Large intestine (tissue), 3 donors: ENCODE results near the gene FTL. TPM values are rescaled to one million over a fixed set of nuclear protein-coding genes. Genes with fewer than 3 reads are reported as not detected.

Source experiments
- DNase-seq, 2 donors: peaks; one replicate each; pipeline versions ENCODE4 v3.0.0 to v3.0.0-alpha.2; 2013
- H3K27ac ChIP-seq: one replicate; pipeline ENCODE4 v1.5.1; 2013; ENCODE audit warnings: low read length
- H3K27me3 ChIP-seq: 2 replicates; pipeline ENCODE4 v1.6.1; 2013; ENCODE audit warnings: low read length; ENCODE audit not compliant: control insufficient read depth, insufficient read depth
- H3K36me3 ChIP-seq: 2 replicates; pipeline ENCODE4 v1.6.1; 2013; ENCODE audit warnings: low read length; ENCODE audit not compliant: control insufficient read depth, insufficient read depth
- H3K4me1 ChIP-seq: one replicate; pipeline ENCODE4 v1.6.1; 2013; ENCODE audit warnings: low read length; ENCODE audit not compliant: control insufficient read depth, insufficient read depth
- H3K4me3 ChIP-seq: one replicate; pipeline ENCODE4 v1.5.1; 2013; ENCODE audit warnings: low read length
- H3K9me3 ChIP-seq: one replicate; pipeline ENCODE4 v1.6.1; 2013; ENCODE audit warnings: mild to moderate bottlenecking, low read depth, low read length, moderate library complexity; ENCODE audit not compliant: control insufficient read depth
- WGBS: methylation state at CpG from one replicate; pipeline ENCODE4 v1.1.5; 2013; ENCODE audit warnings: low lambda C conversion rate; ENCODE audit not compliant: insufficient coverage; 5-methylcytosine and 5-hydroxymethylcytosine counted together
- polyA plus RNA-seq: library from polyadenylated mRNA; unstranded; fragments of 120-200 nt; gene quantifications from one replicate; pipeline ENCODE4 v1.2.1, GENCODE V29; 2013

The FTL gene
- polyA plus RNA-seq, 1 donor: 6,937 TPM

- WGBS: no CpG with 5 or more reads among the region's 22 CpGs
- no peaks in the 10 kb centered on the region for H3K9me3 ChIP-seq
- H3K4me3 ChIP-seq: no peak overlapping the region
- H3K4me1 ChIP-seq: no peaks in the 10 kb centered on the region
- no peak for DNase-seq
- no peak overlapping the region for H3K27ac ChIP-seq
- no peaks in the 10 kb centered on the region for H3K27me3 ChIP-seq
- peaks cover 70% of the 10 kb centered on the region for H3K36me3 ChIP-seq
Observed at GRCh38 chr19:49006905-49007304, 41.8 kb downstream of the FTL start.

- Histone ChIP-seq H3K27me3 (no peaks in the 10 kb centered on the region), H3K36me3 (peaks cover 67% of the 10 kb centered on the region), H3K4me3 (no peak overlapping the region), H3K27ac (no peak overlapping the region), H3K4me1 (no peaks in the 10 kb centered on the region), H3K9me3 (no peaks in the 10 kb centered on the region)
- no peak for DNase-seq
- WGBS: no CpG with 5 or more reads among the region's 18 CpGs
Observed at GRCh38 chr19:49009828-49010227, 44.7 kb downstream of the FTL start.

GRCh38 chr19:49010453-49010852 lies 45.3 kb downstream of the FTL start:
- H3K36me3 ChIP-seq: peaks cover 68% of the 10 kb centered on the region
- H3K27ac ChIP-seq: no peak overlapping the region
- WGBS: 74% methylated on average over 4 of the region's 18 CpGs
- H3K4me3 ChIP-seq: no peak overlapping the region
- H3K9me3 ChIP-seq: no peaks in the 10 kb centered on the region
- DNase-seq: no peak
- no peaks in the 10 kb centered on the region for H3K27me3 ChIP-seq
- no peaks in the 10 kb centered on the region for H3K4me1 ChIP-seq

GRCh38 chr19:49011194-49011593 lies 46.1 kb downstream of the FTL start:
- DNase-seq: no peak
- Histone ChIP-seq H3K27me3 (no peaks in the 10 kb centered on the region), H3K36me3 (peaks cover 70% of the 10 kb centered on the region), H3K4me1 (no peaks in the 10 kb centered on the region), H3K9me3 (no peaks in the 10 kb centered on the region), H3K27ac (no peak overlapping the region), H3K4me3 (no peak overlapping the region)
- WGBS: no CpG with 5 or more reads among the region's 17 CpGs

GRCh38 chr19:49014123-49014869 lies 49.2 kb downstream of the FTL start:
- WGBS: no CpG with 5 or more reads among the region's 32 CpGs

GRCh38 chr19:49014870-49015255 lies 49.8 kb downstream of the FTL start:
- no CpG with 5 or more reads among the region's 18 CpGs for WGBS
- peaks cover 52% of the 10 kb centered on the region for H3K36me3 ChIP-seq
- H3K4me3 ChIP-seq: no peak overlapping the region
- H3K9me3 ChIP-seq: no peaks in the 10 kb centered on the region
- no peak overlapping the region for H3K27ac ChIP-seq
- peaks cover 18% of the 10 kb centered on the region for H3K27me3 ChIP-seq
- no peak for DNase-seq
- H3K4me1 ChIP-seq: peaks cover 15% of the 10 kb centered on the region

More at GRCh38 chr19:49014123-49014869, 49.2 kb downstream of the FTL start:
- H3K9me3 ChIP-seq: no peaks in the 10 kb centered on the region
- peaks cover 58% of the 10 kb centered on the region for H3K36me3 ChIP-seq
- H3K27ac ChIP-seq: no peak overlapping the region
- peaks cover 12% of the 10 kb centered on the region for H3K4me1 ChIP-seq
- no peak for DNase-seq
- H3K27me3 ChIP-seq: peaks cover 12% of the 10 kb centered on the region
- no peak overlapping the region for H3K4me3 ChIP-seq

- WGBS: no CpG with 5 or more reads among the region's 29 CpGs
- Histone ChIP-seq H3K4me1 (peaks cover 15% of the 10 kb centered on the region), H3K9me3 (no peaks in the 10 kb centered on the region), H3K4me3 (no peak overlapping the region), H3K36me3 (peaks cover 39% of the 10 kb centered on the region), H3K27me3 (peaks cover 32% of the 10 kb centered on the region), H3K27ac (no peak overlapping the region)
- DNase-seq: no peak
Observed at GRCh38 chr19:49016067-49016839, 51.1 kb downstream of the FTL start.

Other genes starting within 250 kb of the FTL start
- 4.1 TPM for gene MAMSTR, start 245.6 kb upstream of the FTL start, polyA plus RNA-seq
- 6.9 TPM for gene RASIP1, start 224.7 kb upstream of the FTL start, polyA plus RNA-seq
- 0.40 TPM for gene IZUMO1, start 218.4 kb upstream of the FTL start, polyA plus RNA-seq
- 1.3 TPM for gene FUT1, start 212.7 kb upstream of the FTL start, polyA plus RNA-seq
- gene FGF21, start 209.8 kb upstream of the FTL start, polyA plus RNA-seq: not detected
- gene BCAT2, start 154.3 kb upstream of the FTL start, polyA plus RNA-seq: 76.4 TPM
- gene HSD17B14, start 128.8 kb upstream of the FTL start, polyA plus RNA-seq: 78.1 TPM
- gene PLEKHA4, start 96.7 kb upstream of the FTL start, polyA plus RNA-seq: 14.5 TPM
- 80.5 TPM for gene PPP1R15A, start 92.9 kb upstream of the FTL start, polyA plus RNA-seq
- gene TULP2, start 66.6 kb upstream of the FTL start, polyA plus RNA-seq: 0.28 TPM
- gene NUCB1, start 65.0 kb upstream of the FTL start, polyA plus RNA-seq: 237 TPM
- gene DHDH, start 31.6 kb upstream of the FTL start, polyA plus RNA-seq: 5.2 TPM
- gene BAX, start 10.4 kb upstream of the FTL start, polyA plus RNA-seq: 129 TPM
- gene GYS1, start 28.0 kb downstream of the FTL start, polyA plus RNA-seq: 39.1 TPM
- gene RUVBL2, start 28.6 kb downstream of the FTL start, polyA plus RNA-seq: 65.0 TPM
- gene LHB, start 51.8 kb downstream of the FTL start, polyA plus RNA-seq: not detected
- gene CGB3, start 59.0 kb downstream of the FTL start, polyA plus RNA-seq: not detected
- not detected for gene CGB2, start 66.6 kb downstream of the FTL start, polyA plus RNA-seq
- not detected for gene CGB1, start 71.6 kb downstream of the FTL start, polyA plus RNA-seq
- not detected for gene CGB5, start 78.5 kb downstream of the FTL start, polyA plus RNA-seq
- not detected for gene CGB8, start 83.8 kb downstream of the FTL start, polyA plus RNA-seq
- 0.06 TPM for gene CGB7, start 92.4 kb downstream of the FTL start, polyA plus RNA-seq
- gene NTF4, start 99.5 kb downstream of the FTL start, polyA plus RNA-seq: 0.16 TPM
- gene KCNA7, start 107.4 kb downstream of the FTL start, polyA plus RNA-seq: 0.01 TPM
- gene SNRNP70, start 120.1 kb downstream of the FTL start, polyA plus RNA-seq: 295 TPM
- 7.8 TPM for gene LIN7B, start 149.1 kb downstream of the FTL start, polyA plus RNA-seq
- gene C19orf73, start 153.8 kb downstream of the FTL start, polyA plus RNA-seq: 1.4 TPM
- gene PPFIA3, start 154.2 kb downstream of the FTL start, polyA plus RNA-seq: 5.9 TPM
- gene HRC, start 190.1 kb downstream of the FTL start, polyA plus RNA-seq: 1.8 TPM
- gene TRPM4, start 192.5 kb downstream of the FTL start, polyA plus RNA-seq: 17.5 TPM